NCI-H774 (cell line): ENCODE data around the gene MLLT6.

Source experiments
- DNase-seq: peaks from one replicate; lab custom pipeline; 2025; lab: John Stamatoyannopoulos, UW

MLLT6 gene

DNA sequence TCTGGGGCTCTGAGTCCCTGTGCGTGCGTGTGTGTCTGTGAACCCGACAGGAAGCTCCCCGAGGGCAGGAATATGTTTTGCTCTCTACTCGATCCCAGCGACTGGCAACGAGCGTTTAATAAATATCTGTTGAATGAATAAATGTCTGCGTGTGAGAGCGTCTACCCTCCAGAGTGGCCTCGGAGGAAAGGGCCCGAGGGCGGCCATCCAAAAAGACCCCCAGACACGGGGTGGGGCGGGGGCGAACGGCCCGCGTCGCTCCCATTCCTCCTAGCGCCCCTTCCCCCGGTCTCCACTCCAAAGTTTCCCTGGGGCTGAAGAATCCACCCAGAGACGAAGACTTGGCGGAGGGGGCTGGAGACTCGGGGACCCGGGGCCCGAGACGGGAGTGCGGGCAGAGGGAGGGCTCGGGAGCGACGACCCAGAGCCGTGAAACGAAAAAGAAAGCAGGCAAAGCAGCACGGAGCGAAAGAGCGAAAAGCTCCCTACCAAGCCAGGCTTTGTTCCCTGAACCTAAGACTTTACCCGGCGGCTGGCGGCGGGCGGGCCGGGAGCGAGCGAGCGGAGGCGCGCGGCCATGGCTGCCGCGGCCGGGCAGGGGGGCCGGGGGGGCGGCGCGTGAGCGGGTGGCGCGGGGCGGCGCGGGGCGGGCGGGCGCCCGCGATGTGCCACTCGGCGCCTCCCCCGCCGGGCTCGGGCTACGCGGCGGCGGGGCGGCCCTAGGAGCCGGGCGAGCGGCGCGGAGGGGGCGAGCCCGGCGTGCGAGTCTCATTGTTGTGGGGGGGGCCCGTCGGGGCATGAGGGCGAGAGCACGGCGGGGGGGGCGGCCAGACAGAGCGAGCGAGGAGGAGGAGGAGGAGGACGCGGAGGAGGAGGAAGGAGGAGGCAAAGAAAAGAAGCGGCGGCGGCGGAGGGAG is at the start of gene MLLT6:
MLLT6 (plus strand) TSS at position 668 of the 917 bp plus-strand sequence. CDS start 360 bp downstream, outside the sequence.
- DNase-seq, result peak; percentile 90

DNA sequence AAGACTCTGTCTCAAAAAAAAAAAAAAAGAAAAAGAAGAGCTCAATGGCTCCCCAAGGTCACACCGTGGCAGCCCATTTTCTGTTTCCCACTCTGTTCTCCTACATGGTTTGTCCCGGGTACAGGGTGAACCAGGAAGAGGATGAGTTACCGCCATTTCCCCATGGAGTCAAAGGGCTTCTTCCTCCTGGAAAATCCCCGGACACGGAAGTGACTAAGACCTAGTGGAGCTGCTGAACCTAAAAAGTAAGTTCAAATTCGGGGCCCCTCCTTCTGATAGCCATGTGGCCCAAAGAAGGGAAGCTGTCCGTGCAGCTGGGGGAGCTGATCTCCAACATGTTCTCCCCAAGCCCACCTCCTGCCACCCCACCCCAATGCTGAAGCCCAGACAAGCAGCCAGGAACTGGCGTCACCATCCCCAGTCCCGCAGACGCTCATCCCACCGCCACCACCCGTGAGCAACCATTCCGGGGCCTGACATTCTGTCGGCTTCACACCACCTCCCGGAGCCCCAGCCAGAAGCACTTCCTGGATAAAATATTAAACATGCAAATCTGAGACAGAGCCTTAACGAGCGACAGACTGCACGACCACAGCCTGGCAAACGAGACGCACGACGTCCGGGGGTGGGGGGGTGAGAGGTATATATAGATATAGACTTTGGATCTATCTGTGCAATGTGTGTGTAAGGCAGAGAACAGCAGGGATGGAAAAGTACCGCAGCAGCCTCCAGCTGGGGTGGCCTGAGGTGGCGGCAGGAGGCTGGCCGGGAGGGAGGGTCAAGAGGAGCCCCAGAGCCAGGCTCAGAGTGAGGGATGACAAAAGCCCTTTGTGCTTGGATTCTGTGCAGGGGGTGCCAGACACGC is 47.9 kb upstream of the MLLT6 start:
- DNase-seq, result no peak

DNA sequence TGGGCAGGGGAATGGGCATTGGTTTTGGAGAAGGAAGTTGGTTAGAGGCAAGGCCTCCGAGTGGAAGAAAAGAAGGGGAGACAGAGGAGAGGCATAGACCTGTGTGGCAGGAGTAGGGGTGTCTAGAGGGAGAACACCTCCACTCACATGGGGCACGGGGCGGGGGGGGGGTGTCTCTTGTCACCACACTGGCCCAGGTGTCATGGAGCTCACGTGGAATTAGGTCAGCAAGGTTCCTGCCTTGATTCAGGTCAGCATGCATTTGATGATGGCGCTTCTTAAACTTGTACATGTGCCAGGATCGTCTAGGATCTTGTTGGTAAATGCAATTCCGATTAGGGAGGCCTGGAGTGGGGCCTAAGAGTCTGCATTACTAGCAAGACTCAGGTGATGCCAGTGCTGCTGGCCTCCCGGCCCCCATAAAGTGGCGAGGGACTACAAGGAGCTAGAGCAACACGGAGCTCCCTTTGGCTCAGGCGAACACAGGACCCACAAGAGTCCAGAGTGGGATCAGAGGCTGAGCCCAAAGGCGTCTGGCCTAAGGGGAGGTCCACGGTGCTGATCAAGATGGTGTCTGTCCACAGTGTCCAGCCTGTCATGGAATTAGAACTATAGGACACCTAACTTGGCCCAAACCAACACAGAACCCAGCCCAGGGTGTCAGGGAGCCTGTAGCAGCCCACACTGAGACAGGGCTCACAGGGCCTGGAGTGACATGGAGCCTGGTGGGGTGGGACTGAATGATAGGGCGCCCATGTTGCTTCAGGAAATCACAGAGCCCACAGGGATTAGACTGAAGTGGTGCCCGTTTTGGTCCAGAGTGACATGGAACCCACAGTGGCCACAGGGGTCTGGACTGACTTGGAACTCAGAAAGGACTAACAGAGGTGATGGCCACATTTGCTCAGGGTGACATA is 47.0 kb upstream of the MLLT6 start:
- no peak for DNase-seq

DNA sequence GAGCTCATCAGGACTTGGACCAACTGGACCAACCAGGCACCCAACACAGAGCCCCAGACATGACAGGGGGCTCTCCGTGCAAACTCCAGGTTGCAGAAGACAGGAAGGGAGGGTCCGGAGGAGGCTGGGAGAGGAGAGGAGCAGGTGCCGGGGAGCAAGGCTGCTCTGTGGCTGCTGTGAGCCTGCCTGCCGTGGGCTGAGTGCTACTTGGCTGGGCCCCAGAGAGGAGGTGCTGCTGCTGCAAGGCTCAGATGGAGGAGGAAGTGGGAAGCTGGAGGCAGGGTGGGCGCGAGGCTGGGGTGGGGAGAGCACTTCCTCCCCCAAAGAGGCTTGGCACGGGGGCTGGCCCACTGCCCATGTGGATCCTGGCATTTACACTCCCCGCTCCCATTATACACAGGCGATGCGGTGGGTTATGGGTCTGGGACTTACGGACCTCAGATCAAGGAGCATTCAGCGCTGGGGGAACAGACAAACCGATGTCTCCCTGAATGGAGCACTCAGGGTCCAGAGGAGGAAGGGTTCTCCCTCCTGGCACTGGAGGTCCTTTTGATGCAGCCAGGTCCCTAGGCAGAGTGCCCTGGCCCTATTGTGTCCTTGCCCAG is 46.2 kb upstream of the MLLT6 start:
- DNase-seq, result no peak

DNA sequence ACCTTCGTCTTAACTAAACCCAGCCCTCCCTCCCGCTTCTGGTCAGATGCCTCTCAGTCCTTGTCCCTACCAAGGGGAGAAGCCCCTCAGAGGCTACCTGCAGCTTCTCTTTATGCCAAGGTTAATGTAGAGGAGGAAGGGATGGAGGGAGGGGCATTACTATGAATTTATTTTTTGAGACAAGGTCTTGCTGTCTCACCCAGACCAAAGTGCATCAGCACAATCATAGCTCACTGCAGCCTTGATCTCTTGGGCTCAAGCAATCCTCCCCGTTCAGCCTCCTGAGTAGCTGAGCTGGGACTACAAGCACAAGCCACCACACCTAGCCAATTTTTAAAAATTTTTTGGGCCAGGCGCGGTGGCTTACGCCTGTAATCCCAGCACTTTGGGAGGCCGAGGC is 45.7 kb upstream of the MLLT6 start:
- no peak for DNase-seq

DNA sequence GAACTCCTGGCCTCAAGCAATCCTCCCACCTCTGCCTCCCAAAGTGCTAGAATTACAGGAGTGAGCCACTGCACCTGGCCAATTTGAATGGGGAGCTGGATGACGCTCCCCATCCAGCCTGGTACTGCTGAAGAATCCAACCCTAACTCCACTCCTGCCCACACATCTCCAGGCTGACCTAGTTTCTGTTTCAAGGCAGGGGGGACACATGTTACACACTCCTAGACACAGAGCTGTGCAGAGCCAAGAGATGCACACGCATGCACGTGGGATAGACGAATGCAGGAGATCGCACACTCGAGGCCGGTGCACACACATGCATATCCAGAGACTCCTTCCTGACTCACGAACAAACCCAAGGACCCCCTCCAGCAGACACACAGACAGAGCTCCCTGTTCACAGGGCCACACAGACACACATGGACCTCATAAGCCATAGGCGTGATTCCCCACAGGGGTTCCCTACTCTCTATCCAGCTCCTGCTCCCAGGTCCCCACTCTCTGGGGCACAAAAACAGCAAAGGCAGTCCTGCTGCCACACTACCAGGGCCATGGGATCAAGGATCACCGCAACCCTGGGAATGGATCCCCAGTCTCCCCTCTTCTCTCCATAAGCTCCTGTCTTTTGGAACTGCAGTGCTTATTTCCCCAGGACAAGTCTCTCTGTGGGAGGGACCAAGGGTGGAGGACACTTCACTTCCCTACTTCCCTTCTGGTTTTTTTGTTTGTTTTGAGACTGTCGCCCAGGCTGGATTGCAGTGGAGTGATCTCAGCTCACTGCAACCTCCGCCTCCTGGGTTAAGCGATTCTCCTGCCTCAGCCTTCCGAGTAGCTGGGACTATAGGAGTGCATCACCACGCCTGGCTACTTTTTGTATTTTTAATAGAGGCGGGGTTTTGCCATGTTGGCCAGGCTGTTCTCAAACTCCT is 44.7 kb upstream of the MLLT6 start:
- no peak for DNase-seq

DNA sequence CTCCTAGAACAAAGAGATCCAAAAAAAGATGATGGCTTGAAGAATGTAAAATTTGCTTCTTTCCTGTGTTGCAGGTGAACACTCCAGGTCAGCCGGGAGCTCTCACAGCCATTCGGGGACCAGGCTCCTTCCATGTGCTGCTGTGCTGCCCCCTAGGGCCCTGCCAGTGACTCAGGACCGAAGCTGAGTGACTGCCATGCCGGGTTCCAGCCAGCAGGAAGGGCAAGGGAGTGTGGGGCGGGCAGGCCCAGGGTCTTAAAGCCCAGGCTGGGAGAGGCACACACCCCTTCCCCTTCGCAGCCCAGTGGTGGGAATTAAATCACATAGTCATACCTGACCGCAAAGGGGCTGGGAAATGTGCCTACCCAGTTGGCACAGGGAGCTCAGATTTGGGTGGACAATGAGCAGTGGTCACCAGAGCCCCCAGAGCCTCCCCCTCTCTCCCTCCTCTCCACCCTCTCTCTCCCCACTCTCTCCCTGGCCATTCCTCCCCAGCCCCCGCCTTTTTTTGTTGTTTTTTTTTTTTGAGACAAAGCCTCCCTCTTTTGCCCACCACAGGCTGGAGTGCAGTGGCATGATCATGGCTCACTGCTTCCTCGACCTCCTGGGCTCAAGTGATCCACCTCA is 41.8 kb upstream of the MLLT6 start:
- DNase-seq, result peak; percentile 89

DNA sequence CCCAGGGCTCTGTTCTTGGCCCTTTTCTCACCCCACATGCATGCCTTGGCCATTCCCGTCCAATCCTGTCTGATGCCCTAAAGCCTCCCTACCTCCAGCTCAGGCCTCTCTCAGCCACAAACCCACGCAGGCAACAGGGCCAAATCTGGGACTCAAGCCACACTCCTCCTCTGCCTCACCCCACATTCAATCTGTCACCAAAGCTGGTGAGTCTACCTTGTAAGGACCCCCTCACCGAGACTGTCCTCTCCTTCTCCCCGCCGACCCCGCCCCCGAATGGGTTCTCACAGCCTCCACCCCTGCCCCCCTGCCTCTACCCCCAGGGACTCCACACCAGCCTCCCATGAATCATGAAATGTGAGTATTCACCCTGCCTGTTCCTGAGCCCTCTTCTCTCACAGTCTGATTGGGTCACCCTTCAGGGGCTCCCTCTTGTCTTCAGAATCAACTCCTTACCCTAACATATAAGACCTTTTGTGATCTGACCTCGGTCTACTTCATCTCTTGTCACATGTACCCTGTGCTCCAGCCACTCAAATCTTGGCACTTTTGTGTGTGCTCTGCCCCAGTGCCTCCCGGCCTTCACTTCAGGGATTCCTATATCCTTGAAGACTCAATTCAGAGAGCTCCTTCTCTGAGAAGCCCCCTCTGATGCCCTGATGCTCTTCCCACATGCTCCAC is 41.0 kb upstream of the MLLT6 start:
- DNase-seq, result no peak

DNA sequence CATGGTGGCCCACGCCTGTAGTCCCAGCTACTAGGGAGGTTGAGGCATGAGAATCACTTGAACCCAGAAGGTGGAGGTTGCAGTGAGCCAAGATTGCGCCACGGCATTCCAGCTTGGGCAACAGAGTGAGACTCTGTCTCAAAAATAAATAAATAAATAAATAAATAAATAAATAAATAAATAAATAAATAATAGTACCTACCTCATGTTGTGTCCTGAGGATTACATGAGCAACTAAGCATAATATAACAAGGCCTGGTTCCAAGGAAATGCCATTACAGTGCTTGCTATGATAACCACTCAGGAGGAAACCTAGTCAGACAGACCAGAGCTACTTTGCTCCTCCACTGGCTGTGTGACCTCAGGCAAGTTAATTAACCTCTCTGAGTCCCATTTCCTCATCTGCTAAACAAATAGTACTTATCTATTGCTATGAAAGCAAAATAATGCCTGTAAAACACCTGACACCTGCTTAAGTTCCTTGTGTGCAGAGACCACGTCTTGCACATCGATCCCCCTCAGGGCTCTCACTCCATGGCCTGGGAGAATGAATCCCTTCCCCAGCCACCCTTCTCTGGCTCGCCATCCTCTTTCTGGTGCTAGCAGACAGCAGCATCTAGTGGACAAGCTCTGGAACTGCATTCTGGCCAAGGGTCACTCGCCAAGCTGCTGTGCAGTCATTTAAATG is 37.8 kb upstream of the MLLT6 start:
- DNase-seq, result peak; percentile 81

DNA sequence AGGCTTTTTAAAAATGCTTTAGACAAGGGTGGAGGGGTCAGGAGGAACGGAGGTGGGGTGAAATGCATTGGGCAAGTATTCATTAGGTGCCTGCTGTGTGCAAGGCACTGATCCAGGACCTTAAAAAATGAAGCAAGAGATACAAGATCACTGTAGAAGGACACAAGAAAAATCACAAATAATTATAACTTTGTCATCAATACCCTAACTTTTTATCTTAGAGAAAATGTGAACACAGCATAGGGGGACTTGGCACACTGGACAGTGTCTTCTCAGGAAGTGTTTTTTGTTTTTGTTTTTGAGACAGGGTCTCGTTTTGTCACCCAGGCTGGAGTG is 37.3 kb upstream of the MLLT6 start:
- DNase-seq, result no peak

DNA sequence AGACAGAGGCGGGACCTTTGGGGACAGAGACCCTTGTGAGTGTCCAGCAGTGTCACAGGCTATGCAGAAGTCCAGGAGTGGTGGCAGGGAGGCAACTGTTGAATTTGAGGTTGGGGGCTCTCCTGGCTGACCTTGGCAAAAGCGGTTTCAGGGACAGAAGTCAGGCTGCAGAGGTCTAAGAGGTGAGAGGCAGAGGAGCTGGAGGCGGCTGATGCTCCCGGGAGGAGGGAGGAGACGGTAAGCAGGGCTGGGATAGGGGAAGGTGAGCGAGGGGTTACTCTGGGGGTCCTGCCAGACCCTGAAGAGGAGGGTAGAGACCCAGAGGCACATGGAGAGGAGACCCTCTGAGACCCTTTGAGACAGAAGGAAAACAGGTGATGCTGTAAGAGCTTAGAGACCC is 35.6 kb upstream of the MLLT6 start:
- DNase-seq, result no peak

DNA sequence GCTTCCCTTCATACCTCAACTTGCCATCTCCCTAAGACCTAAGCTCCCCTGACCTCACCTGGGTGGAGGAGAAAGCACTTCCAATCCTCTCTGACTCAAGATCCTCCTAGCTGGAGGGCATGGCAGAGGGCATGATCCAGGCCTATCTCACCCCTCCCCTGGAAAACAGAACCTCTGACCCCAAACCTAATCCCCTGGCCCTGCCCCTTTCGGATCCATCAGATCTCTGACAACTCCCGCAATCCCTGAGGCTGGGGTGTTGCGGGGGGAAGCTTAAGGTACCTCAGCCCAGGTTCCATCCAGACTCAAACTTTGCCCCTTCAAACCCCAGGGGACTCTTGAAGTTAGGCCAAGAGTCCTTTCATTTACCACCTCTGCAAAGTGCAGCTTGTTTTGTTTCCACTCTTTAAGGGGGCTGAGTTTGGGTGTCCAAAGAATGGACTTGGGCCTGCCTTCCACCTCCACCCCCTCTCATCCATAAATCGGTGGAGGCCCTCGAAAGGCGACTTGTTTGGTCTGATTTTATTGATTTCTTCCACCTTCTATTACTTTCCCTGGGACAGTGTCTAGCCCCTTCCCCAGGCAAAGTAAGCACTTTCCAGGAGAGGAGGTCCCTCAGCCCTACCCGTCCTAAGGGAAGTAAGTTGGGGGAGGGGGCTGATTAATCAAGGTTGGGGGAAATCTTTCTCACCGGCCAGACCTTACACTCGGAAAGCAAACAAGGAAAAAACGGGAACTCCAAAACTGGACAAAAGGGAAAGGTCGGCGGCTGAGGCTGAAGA is 32.9 kb upstream of the MLLT6 start:
- DNase-seq, result no peak

DNA sequence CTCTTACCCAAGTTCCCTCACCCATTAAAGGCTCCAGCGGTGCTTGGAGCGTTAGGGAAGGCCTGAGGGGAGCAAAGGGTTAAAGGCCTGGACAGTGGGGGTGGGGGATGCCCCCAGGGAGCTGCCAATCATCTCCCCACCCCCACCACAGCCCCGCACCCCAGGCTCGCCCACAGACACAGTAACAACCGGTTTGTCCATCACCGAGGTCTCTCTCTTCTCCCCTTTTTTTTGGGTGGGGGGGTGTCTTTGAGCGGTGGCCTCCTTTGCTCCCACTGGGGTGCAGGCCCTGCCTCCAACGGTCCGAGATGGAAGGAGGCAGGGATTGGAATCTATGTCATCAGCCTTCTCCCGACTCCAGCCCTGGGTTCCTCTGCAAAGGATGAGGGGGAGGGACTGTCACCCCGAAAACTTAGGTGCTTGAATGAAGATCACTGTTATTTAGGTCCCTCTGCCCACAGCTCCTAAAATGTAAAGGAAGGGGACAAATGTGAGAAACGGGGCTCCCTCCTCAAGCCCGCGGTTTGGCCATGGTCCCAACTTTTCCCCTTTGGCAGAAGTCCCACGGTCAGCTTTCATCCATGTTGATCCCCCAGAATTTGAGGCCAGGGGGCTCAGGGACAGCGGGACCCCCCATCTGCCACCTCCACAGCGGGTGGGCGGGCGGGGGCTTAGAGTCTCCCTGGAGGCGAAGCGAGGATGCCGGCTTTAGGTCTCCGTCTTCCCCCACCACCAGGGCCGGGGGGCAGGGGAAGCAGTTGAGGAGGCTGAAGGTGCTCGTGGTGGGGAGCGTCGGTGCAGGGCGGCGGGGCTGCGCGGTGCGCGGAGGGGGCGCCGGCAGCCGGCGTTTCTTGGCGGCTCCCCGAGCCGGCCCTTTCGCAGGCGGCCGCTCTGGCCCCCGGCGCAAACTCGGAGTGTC is 32.0 kb upstream of the MLLT6 start:
- DNase-seq, result no peak

DNA sequence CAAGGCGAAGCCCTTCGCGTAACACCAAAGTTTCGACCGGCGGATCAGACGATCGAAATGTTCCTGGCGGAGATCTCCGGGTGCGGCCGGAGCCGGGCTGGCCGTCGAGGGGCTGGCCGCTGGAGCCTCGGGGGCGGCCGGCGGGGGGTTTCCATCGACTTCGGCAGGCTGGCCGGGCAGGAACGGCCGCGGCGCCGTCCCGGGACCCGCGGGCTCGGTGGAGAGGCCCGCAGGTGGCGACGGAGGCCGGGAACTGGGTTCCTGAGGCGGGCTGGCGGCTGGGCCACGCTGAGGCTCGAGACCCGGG is 31.4 kb upstream of the MLLT6 start:
- no peak for DNase-seq

DNA sequence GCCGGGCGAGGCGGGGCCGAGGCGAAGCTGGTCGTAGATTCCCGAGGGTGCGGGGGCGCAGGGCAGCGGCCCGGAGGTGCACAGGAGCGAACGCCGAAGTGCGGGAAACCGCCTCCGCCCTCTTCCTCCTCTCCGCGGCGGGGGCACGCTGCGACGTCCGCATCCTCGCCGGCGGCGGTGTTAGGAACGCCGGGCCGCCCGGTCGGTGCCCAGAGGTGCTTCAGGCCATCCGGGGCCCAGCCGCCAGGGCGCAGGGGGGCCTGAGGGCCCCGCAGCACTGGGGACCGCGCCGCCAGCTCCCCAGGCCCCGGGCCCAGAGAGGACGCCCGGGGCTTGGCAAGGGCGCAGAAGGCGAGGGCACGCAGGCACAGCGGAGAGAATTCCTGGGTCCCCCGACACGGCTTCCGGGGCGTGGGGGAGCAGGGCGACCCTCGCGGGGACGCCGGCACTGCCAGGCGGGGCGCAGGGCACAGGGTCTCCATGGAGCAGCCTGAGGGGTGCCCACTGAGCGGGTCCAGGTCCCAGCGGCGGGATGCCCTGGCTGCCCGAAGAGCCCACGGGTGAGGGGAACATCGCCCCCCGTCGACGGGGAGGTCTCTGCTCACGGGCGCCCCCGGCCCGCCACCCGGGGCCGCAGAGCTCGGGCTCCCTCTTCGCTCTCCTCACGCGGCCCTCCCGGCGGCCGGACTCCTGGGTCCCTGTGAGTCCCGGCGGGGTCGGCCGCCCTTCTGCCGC is 30.9 kb upstream of the MLLT6 start:
- DNase-seq, result no peak
